Nephron progenitor cell (in vitro differentiated cells): Measurements from ENCODE around the gene ASCC2.

ENCODE experiments used
- DNase-seq: peaks from one replicate; pipeline ENCODE4 v3.0.0; 2021
- H3K27ac Mint-ChIP-seq: 2 replicates; pipeline ENCODE4 v1.8.0; 2021; ENCODE audit warnings: mild to moderate bottlenecking, moderate library complexity, mixed read lengths
- H3K27me3 Mint-ChIP-seq: 2 replicates; pipeline ENCODE4 v1.8.0; 2021; ENCODE audit warnings: mild to moderate bottlenecking, low read depth, mixed read lengths; ENCODE audit not compliant: poor library complexity
- H3K36me3 Mint-ChIP-seq: 2 replicates; pipeline ENCODE4 v1.8.0; 2021; ENCODE audit warnings: low read depth, mixed read lengths
- H3K4me1 Mint-ChIP-seq: 2 replicates; pipeline ENCODE4 v1.8.0; 2021; ENCODE audit warnings: mixed read lengths
- H3K4me3 Mint-ChIP-seq: 2 replicates; pipeline ENCODE4 v1.8.0; 2021; ENCODE audit warnings: mild to moderate bottlenecking, moderate library complexity, mixed read lengths
- H3K9me3 Mint-ChIP-seq: 2 replicates; pipeline ENCODE4 v1.8.0; 2021; ENCODE audit warnings: mild to moderate bottlenecking, moderate library complexity, mixed read lengths
- TF ChIP-seq, protein P1 (sequence below): fragments of 200-600 bp; sonication (generic); IDR thresholded peaks from 2 replicates; pipeline ENCODE4 v1.5.0; 2021; ENCODE audit warnings: antibody characterized with exemption

The ASCC2 gene

GRCh38 chr22:29848111-29848510 is 10.0 kb upstream of the ASCC2 start:
- Mint-ChIP-seq H3K27me3 (peaks cover 3% of the 10 kb centered on the region), H3K36me3 (peaks cover 5% of the 10 kb centered on the region), H3K4me1 (peaks cover 9% of the 10 kb centered on the region), H3K4me3 (no peak overlapping the region), H3K9me3 (peaks cover 9% of the 10 kb centered on the region), H3K27ac (no peak overlapping the region)
- no peak for DNase-seq
- TF ChIP-seq, protein P1, sequence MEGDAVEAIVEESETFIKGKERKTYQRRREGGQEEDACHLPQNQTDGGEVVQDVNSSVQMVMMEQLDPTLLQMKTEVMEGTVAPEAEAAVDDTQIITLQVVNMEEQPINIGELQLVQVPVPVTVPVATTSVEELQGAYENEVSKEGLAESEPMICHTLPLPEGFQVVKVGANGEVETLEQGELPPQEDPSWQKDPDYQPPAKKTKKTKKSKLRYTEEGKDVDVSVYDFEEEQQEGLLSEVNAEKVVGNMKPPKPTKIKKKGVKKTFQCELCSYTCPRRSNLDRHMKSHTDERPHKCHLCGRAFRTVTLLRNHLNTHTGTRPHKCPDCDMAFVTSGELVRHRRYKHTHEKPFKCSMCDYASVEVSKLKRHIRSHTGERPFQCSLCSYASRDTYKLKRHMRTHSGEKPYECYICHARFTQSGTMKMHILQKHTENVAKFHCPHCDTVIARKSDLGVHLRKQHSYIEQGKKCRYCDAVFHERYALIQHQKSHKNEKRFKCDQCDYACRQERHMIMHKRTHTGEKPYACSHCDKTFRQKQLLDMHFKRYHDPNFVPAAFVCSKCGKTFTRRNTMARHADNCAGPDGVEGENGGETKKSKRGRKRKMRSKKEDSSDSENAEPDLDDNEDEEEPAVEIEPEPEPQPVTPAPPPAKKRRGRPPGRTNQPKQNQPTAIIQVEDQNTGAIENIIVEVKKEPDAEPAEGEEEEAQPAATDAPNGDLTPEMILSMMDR: no peak

- no peak for DNase-seq
- H3K4me1 Mint-ChIP-seq: peaks cover 9% of the 10 kb centered on the region
Observed at GRCh38 chr22:29846290-29846689, 8.2 kb upstream of the ASCC2 start.

GRCh38 chr22:29842740-29843139 is 4.7 kb upstream of the ASCC2 start:
- no peak for DNase-seq
- Mint-ChIP-seq H3K27ac (no peak overlapping the region), H3K4me3 (no peak overlapping the region), H3K4me1 (peaks cover 10% of the 10 kb centered on the region), H3K27me3 (peaks cover 3% of the 10 kb centered on the region), H3K36me3 (peaks cover 5% of the 10 kb centered on the region), H3K9me3 (peaks cover 9% of the 10 kb centered on the region)
- TF ChIP-seq, protein P1: no peak

More at GRCh38 chr22:29846290-29846689, 8.2 kb upstream of the ASCC2 start:
- Mint-ChIP-seq H3K4me3 (no peak overlapping the region), H3K36me3 (peaks cover 5% of the 10 kb centered on the region), H3K27me3 (peaks cover 3% of the 10 kb centered on the region), H3K9me3 (peaks cover 9% of the 10 kb centered on the region), H3K27ac (no peak overlapping the region)
- TF ChIP-seq, protein P1: no peak

GRCh38 chr22:29842172-29842571 is 4.1 kb upstream of the ASCC2 start:
- Mint-ChIP-seq H3K4me1 (peaks cover 16% of the 10 kb centered on the region), H3K27ac (no peak overlapping the region), H3K4me3 (no peak overlapping the region), H3K27me3 (peaks cover 3% of the 10 kb centered on the region), H3K36me3 (peaks cover 5% of the 10 kb centered on the region), H3K9me3 (peaks cover 9% of the 10 kb centered on the region)
- TF ChIP-seq, protein P1: no peak
- DNase-seq: no peak

DNA sequence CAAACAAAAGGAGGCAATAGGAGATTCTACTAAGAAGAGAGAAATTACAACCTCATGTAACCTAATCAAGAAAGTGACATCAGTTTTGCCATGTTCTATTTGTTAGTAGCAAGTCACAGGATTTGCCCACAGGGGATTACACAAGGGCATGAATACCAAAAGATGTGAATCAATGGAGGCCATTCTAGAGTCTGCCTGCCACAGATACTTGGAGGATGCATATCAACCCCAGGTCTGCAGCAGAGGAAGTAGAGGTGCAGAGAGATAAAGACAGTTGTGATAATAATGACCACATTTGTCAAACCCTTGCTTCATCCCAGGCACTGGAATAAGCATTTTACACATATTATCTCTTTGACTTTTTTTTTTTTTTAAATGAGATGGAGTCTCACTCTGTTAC is 2.4 kb upstream of the ASCC2 start:
- Mint-ChIP-seq H3K4me3 (no peak overlapping the region), H3K4me1 (peaks cover 33% of the 10 kb centered on the region), H3K27ac (no peak overlapping the region), H3K36me3 (peaks cover under 1% of the 10 kb centered on the region), H3K27me3 (no peaks in the 10 kb centered on the region), H3K9me3 (peaks cover under 1% of the 10 kb centered on the region)
- TF ChIP-seq, protein P1: no peak
- no peak for DNase-seq

DNA sequence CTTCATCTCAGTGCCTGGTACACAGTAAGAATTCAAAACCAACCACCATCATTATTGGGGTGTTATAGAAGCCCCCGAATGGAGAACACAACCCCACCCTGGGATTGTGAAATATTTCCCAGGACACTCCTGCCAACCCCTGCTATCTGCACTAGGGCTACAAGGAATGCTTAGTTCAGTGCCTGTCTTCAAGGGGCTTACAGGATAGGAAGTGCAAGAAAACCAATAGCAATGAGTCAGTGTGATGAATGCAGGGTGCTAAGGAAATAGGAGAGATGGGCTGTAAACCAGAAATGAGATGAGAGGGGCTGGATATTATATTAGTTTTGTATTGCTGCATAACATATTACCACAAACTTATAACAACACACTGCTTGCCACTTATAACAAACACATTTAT is 965 bp upstream of the ASCC2 start:
- H3K27ac Mint-ChIP-seq: peak overlapping the region; percentile 50
- no peak for DNase-seq
- no peaks in the 10 kb centered on the region for H3K9me3 Mint-ChIP-seq
- peaks cover 33% of the 10 kb centered on the region for H3K4me1 Mint-ChIP-seq
- no peak overlapping the region for H3K4me3 Mint-ChIP-seq
- no peaks in the 10 kb centered on the region for H3K36me3 Mint-ChIP-seq
- TF ChIP-seq, protein P1: no peak
- H3K27me3 Mint-ChIP-seq: no peaks in the 10 kb centered on the region
